Mammary epithelial cell (primary cell): ENCODE results near the gene SNTG2.

Experiments used
- EZH2 ChIP-seq: IDR thresholded peaks from 2 replicates; pipeline ENCODE4 v1.6.1; 2012; ENCODE audit warnings: low read length, inconsistent platforms, borderline replicate concordance
- TF ChIP-seq, protein P1 (sequence below), 2 donors: IDR thresholded peaks in 1 of 2; conservative IDR thresholded peaks in 1 of 2; 2 replicates each; pipeline ENCODE4 v1.5.1; 2011 to 2012; ENCODE audit warnings: inconsistent platforms in 2 of 2, low read length in 2 of 2, mild to moderate bottlenecking in 2 of 2, control low read depth in 1 of 2, low read depth in 1 of 2; ENCODE audit not compliant: insufficient read depth in 1 of 2; ENCODE audit errors: extremely low read depth in 1 of 2

- no peak for TF ChIP-seq EZH2
- TF ChIP-seq, protein P1, sequence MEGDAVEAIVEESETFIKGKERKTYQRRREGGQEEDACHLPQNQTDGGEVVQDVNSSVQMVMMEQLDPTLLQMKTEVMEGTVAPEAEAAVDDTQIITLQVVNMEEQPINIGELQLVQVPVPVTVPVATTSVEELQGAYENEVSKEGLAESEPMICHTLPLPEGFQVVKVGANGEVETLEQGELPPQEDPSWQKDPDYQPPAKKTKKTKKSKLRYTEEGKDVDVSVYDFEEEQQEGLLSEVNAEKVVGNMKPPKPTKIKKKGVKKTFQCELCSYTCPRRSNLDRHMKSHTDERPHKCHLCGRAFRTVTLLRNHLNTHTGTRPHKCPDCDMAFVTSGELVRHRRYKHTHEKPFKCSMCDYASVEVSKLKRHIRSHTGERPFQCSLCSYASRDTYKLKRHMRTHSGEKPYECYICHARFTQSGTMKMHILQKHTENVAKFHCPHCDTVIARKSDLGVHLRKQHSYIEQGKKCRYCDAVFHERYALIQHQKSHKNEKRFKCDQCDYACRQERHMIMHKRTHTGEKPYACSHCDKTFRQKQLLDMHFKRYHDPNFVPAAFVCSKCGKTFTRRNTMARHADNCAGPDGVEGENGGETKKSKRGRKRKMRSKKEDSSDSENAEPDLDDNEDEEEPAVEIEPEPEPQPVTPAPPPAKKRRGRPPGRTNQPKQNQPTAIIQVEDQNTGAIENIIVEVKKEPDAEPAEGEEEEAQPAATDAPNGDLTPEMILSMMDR (conservative IDR thresholded peaks at IDR 0.05 in 1 of 2, IDR thresholded peaks at IDR 0.05 in 1 of 2; ENCODE audit: extremely low read depth in 1 of 2, insufficient read depth in 1 of 2, low read depth in 1 of 2, low read length in 2 of 2), result no peak
Measured at GRCh38 chr2:904246-905024, 46.2 kb upstream of the SNTG2 start.
